GM06990 (cell line): Measurements from ENCODE around the gene FTL.

Experiments
- DNase-seq: peaks from one replicate; pipeline ENCODE4 v3.0.0-alpha.2; 2011; ENCODE audit not compliant: insufficient read length; ENCODE audit errors: extremely low read depth
- H3K27me3 ChIP-seq: replicated peaks from 2 replicates; pipeline ENCODE4 v1.6.0; 2011; ENCODE audit warnings: low read length; ENCODE audit not compliant: control insufficient read depth, insufficient read depth
- H3K36me3 ChIP-seq: 2 replicates; pipeline ENCODE4 v1.5.1; 2011; ENCODE audit warnings: low read length; ENCODE audit not compliant: control insufficient read depth, insufficient read depth
- H3K4me3 ChIP-seq: replicated peaks from 2 replicates; pipeline ENCODE4 v1.5.1; 2011; ENCODE audit warnings: low read depth, mild to moderate bottlenecking, control low read depth, low read length
- CTCF ChIP-seq: IDR thresholded peaks from 2 replicates; pipeline ENCODE4 v1.5.1; 2011; ENCODE audit warnings: low read length, control low read depth, mild to moderate bottlenecking, inconsistent platforms; ENCODE audit not compliant: insufficient read depth, poor library complexity, severe bottlenecking

The FTL gene

GRCh38 chr19:48994035-48994386 is 28.9 kb downstream of the FTL start:
- DNase-seq, result no peak
- no peak for TF ChIP-seq CTCF
- Histone ChIP-seq H3K36me3 (peaks cover 2% of the 10 kb centered on the region; the same call in 1 of the 2 replicates), H3K4me3 (peak overlapping the region; percentile 92), H3K27me3 (no peaks in the 10 kb centered on the region)

GRCh38 chr19:48997972-48998371 is 32.9 kb downstream of the FTL start:
- TF ChIP-seq CTCF, result peak; percentile 73
- no peaks in the 10 kb centered on the region for H3K27me3 ChIP-seq
- peaks cover 8% of the 10 kb centered on the region for H3K36me3 ChIP-seq
- H3K4me3 ChIP-seq, result no peak overlapping the region
- no peak for DNase-seq

- TF ChIP-seq CTCF, result peak; percentile 89
- no peak for DNase-seq
- Histone ChIP-seq H3K27me3 (no peaks in the 10 kb centered on the region), H3K36me3 (peaks cover 20% of the 10 kb centered on the region), H3K4me3 (no peak overlapping the region)
These were observed 34.6 kb downstream of the FTL start for GRCh38 chr19:48999481-49000325.

GRCh38 chr19:49004133-49004532 is 39.0 kb downstream of the FTL start:
- Histone ChIP-seq H3K4me3 (no peak overlapping the region), H3K36me3 (peaks cover 36% of the 10 kb centered on the region), H3K27me3 (no peaks in the 10 kb centered on the region)
- DNase-seq, result no peak
- no peak for TF ChIP-seq CTCF

GRCh38 chr19:49004964-49005614 is 40.0 kb downstream of the FTL start:
- H3K4me3 ChIP-seq, result no peak overlapping the region
- no peak for TF ChIP-seq CTCF
- peaks cover 34% of the 10 kb centered on the region for H3K36me3 ChIP-seq
- H3K27me3 ChIP-seq, result no peaks in the 10 kb centered on the region
- DNase-seq, result no peak
